ENCODE measurements around the gene PODXL2.

PODXL2 gene

GRCh38 chr3:127714866-127715265, 85.9 kb downstream of the PODXL2 start:
- Histone ChIP-seq H3K36me3 (replicated peaks; ENCODE audit: low read depth, low read length) (peaks cover 59% of the 10 kb centered on the region), H3K4me3 (ENCODE audit: low read length) (no peak overlapping the region), H2AFZ (ENCODE audit: low read depth, low read length) (no peak overlapping the region), H3K27ac (ENCODE audit: low read length) (no peak overlapping the region), H3K4me2 (ENCODE audit: low read length) (no peak overlapping the region), H3K9ac (ENCODE audit: low read length) (no peak overlapping the region), H3K9me3 (ENCODE audit: insufficient read depth, low read length) (no peaks in the 10 kb centered on the region), H3K27me3 (ENCODE audit: low read depth, low read length) (no peaks in the 10 kb centered on the region), H3K4me1 (ENCODE audit: low read length) (no peaks in the 10 kb centered on the region), H3K79me2 (ENCODE audit: low read length) (peaks cover 4% of the 10 kb centered on the region; the same call in 1 of the 2 replicates), H4K20me1 (ENCODE audit: insufficient read depth, low read length) (no peaks in the 10 kb centered on the region)
- no peak for TF ChIP-seq CTCF (IDR thresholded peaks at IDR 0.05; ENCODE audit: low read depth, low read length)
- TF ChIP-seq EZH2phosphoT487 (IDR thresholded peaks at IDR 0.05; ENCODE audit: low read depth), result no peak

- H3K27ac ChIP-seq (ENCODE audit: low read length), result no peak overlapping the region
- no peak overlapping the region for H3K9ac ChIP-seq (ENCODE audit: low read length)
- no peak for TF ChIP-seq EZH2phosphoT487 (IDR thresholded peaks at IDR 0.05; ENCODE audit: low read depth)
- no peaks in the 10 kb centered on the region for H3K27me3 ChIP-seq (ENCODE audit: low read depth, low read length)
- peaks cover 9% of the 10 kb centered on the region; the same call in 1 of the 2 replicates for H3K79me2 ChIP-seq (ENCODE audit: low read length)
- no peaks in the 10 kb centered on the region for H3K4me1 ChIP-seq (ENCODE audit: low read length)
- no peak overlapping the region for H3K4me2 ChIP-seq (ENCODE audit: low read length)
- H3K9me3 ChIP-seq (ENCODE audit: insufficient read depth, low read length), result no peaks in the 10 kb centered on the region
- no peak overlapping the region for H2AFZ ChIP-seq (ENCODE audit: low read depth, low read length)
- no peaks in the 10 kb centered on the region for H4K20me1 ChIP-seq (ENCODE audit: insufficient read depth, low read length)
- H3K36me3 ChIP-seq (replicated peaks; ENCODE audit: low read depth, low read length), result peaks cover 55% of the 10 kb centered on the region
- H3K4me3 ChIP-seq (ENCODE audit: low read length), result no peak overlapping the region
These were observed 86.5 kb downstream of the PODXL2 start for GRCh38 chr3:127715532-127715931.

DNA sequence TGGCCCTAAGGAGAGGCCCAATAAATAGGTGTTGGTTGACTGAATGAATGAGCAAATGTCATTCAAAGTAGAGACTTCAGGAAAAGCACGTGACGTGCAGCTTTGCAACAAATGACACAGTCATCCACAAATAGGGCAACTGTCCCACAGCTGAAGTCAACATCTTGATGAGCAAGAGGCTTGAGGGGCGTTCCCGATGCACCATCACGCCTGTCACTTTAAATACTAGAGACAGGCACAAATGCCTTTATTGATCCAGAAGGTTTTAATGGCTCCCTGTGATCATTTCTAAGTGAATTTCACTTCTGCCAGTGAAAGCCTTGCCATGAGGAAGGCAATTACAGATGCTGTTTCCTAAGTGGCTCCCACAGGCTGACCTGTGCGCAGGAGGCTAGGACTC, 87.4 kb downstream of the PODXL2 start:
- no peak overlapping the region for H3K4me3 ChIP-seq (ENCODE audit: low read length)
- no peak overlapping the region for H3K4me2 ChIP-seq (ENCODE audit: low read length)
- no peaks in the 10 kb centered on the region for H3K4me1 ChIP-seq (ENCODE audit: low read length)
- H3K9me3 ChIP-seq (ENCODE audit: insufficient read depth, low read length), result no peaks in the 10 kb centered on the region
- no peak overlapping the region for H3K9ac ChIP-seq (ENCODE audit: low read length)
- no peak overlapping the region for H2AFZ ChIP-seq (ENCODE audit: low read depth, low read length)
- H3K79me2 ChIP-seq (ENCODE audit: low read length), result peaks cover 9% of the 10 kb centered on the region; the same call in 1 of the 2 replicates
- no peak for TF ChIP-seq EZH2phosphoT487 (IDR thresholded peaks at IDR 0.05; ENCODE audit: low read depth)
- H3K27ac ChIP-seq (ENCODE audit: low read length), result no peak overlapping the region
- H4K20me1 ChIP-seq (ENCODE audit: insufficient read depth, low read length), result no peaks in the 10 kb centered on the region
- H3K36me3 ChIP-seq (replicated peaks; ENCODE audit: low read depth, low read length), result peaks cover 55% of the 10 kb centered on the region
- no peaks in the 10 kb centered on the region for H3K27me3 ChIP-seq (ENCODE audit: low read depth, low read length)

GRCh38 chr3:127717357-127718244, 88.6 kb downstream of the PODXL2 start:
- H4K20me1 ChIP-seq (ENCODE audit: insufficient read depth, low read length), result no peaks in the 10 kb centered on the region
- no peaks in the 10 kb centered on the region for H3K27me3 ChIP-seq (ENCODE audit: low read depth, low read length)
- no peak overlapping the region for H2AFZ ChIP-seq (ENCODE audit: low read depth, low read length)
- no peaks in the 10 kb centered on the region for H3K9me3 ChIP-seq (ENCODE audit: insufficient read depth, low read length)
- no peak overlapping the region for H3K4me3 ChIP-seq (ENCODE audit: low read length)
- H3K9ac ChIP-seq (ENCODE audit: low read length), result no peak overlapping the region
- H3K36me3 ChIP-seq (replicated peaks; ENCODE audit: low read depth, low read length), result peaks cover 58% of the 10 kb centered on the region
- no peaks in the 10 kb centered on the region for H3K4me1 ChIP-seq (ENCODE audit: low read length)
- H3K27ac ChIP-seq (ENCODE audit: low read length), result no peak overlapping the region
- no peak overlapping the region for H3K4me2 ChIP-seq (ENCODE audit: low read length)
- no peak for TF ChIP-seq EZH2phosphoT487 (IDR thresholded peaks at IDR 0.05; ENCODE audit: low read depth)
- TF ChIP-seq CTCF (IDR thresholded peaks at IDR 0.05; ENCODE audit: low read depth, low read length), result no peak
- peaks cover 9% of the 10 kb centered on the region; the same call in 1 of the 2 replicates for H3K79me2 ChIP-seq (ENCODE audit: low read length)

All from OCI-LY3 (cell line).